Glomerular visceral epithelial cell (primary cell): Measurements from ENCODE around the gene SUV39H1.

Experiments used
- DNase-seq: peaks from one replicate; pipeline ENCODE4 v3.0.0-alpha.2; 2016; ENCODE audit errors: extremely low spot score

SUV39H1 gene

GRCh38 chrX:48714573-48714972 lies 18.0 kb downstream of the SUV39H1 start:
- no peak for DNase-seq

GRCh38 chrX:48715072-48715471 lies 18.5 kb downstream of the SUV39H1 start:
- no peak for DNase-seq

DNA sequence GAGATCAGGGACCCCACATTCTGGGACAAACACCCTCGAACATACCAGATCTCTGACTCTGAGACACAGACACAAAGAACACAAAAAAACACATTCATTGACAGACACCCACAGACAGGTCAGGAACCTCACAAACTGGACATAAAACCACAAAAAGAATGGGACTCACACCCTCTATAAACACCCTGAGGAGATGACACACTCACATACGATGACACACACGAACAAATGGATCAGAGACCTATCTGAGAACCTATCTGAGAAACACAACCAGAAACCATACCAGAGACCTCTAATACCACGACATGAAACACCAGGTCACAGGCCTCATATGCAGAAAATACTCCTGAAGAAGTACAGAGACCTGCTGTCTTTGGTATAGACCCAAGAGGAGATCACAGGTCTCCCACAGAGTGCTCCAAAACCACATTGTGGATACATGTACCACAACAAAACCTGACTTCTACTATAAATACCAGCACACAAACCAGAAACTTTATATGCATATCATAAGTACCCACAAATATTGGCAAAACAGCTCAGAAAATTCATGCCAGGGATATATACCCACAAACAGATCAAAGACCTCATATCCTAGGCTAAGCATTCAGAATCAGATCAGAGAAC lies 19.5 kb downstream of the SUV39H1 start:
- DNase-seq = no peak

GRCh38 chrX:48719958-48720357 lies 23.4 kb downstream of the SUV39H1 start:
- DNase-seq = no peak

GRCh38 chrX:48720577-48721250 lies 24.2 kb downstream of the SUV39H1 start:
- no peak for DNase-seq

- no peak for DNase-seq
These were observed 25.4 kb downstream of the SUV39H1 start for GRCh38 chrX:48721916-48722315.

DNA sequence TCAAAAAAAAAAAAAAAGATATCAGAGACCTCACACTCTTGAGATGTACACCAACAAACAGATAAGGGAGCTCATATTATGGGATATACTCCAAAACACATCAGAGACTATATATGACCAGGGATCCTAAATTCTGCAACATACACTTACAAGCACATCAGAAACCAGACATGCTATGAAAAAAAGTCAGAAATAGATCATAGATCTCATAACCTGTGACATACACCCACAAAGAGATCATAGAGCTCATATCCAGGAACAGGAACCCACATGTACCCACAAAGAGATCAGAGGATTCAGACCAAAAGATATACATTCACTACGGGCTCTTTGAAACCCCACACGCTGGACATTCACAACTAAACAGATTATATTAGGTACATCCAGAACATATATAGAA lies 30.1 kb downstream of the SUV39H1 start:
- DNase-seq = no peak

- DNase-seq = no peak
These were observed 32.1 kb downstream of the SUV39H1 start for GRCh38 chrX:48728653-48729052.

DNA sequence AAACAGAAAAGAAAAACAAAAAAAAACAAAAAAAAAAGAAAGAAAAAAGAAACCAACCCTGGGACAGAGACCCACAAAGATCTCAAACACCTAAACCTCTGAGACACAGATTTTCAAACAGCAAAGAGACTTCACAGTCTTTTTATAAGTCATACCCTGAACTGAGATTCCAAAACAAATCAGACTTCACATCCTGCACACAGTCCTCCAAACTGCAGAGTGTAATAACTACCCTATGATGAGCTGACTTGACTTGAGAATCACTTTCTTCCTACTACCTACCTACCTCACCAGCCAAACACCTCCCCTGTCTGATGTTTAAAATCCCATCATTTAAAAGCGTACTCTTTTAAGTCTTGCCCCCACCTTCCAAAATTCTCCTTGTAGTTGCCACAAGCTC lies 39.8 kb downstream of the SUV39H1 start:
- no peak for DNase-seq

DNA sequence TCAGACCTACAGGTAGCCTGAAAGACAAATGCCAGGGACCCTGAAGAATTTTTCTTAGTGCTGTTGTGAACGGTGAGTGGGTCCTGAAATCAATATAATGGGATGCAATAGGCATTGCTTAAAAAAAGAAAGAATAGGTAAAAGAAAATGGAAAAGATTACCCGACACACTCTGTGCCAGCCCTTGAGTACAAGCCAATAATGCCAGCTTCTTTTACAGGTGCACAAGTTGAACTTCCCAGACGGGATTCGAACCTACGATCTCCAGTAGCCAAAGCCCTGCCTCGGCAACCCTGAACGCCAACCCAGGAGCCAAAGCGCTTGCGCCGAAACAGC lies 40.3 kb downstream of the SUV39H1 start:
- no peak for DNase-seq

DNA sequence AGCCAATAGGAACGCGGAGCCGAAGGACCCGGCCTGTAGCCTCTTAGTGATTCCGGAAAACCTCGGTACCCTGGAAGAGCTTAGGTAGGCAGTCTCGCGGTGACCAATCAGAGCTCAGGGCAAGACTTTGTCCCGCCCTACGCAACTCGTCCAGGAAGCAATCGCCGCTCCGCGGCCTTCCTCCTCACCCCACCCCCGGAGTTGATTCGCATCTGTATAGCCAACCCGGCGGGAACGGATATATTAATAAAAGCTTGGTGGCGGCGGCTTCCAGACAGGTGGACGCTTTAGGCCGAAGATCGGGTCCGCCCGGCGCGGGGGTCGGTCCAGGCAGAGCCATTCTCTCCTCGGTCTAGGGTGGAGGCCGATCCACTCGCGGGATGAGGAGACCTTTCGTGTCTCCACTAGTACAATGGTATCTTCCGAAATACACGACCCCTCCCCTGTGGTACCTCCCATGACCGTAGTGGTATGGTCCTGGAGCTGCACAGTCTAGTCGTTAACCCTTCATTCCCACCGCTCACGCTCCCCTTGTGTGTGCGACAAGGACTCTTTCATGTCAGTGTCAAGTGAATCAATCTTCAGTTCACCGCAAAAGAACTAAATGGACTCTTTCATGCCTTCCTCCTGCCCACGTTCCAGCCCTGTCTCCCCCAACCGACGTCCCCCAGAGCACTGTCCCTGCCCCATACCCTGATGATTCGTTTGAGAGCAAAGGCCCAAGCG lies 40.8 kb downstream of the SUV39H1 start:
- DNase-seq = peak; percentile 97

DNA sequence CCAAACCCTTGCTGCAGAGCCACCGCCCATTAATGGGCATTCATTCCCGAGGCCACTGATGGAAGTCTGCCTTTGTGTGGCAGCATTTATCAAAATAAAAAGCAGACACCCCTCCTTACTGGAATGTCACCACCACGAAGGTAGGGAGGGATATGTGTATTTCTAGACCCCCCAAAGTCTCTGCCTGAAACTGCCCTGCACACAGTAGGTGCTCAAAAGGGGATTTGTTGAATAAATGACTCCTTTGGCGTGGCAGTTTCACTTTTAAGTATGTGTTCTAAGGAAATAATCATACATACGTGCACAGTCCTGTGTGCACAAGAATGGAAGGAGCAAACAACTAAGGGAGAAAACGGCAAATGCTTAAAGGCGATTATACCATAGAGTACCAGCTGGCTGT lies 41.4 kb downstream of the SUV39H1 start:
- DNase-seq = no peak

- no peak for DNase-seq
These were observed 45.3 kb downstream of the SUV39H1 start for GRCh38 chrX:48741834-48742233.

GRCh38 chrX:48745222-48745621 lies 48.7 kb downstream of the SUV39H1 start:
- DNase-seq = no peak

DNA sequence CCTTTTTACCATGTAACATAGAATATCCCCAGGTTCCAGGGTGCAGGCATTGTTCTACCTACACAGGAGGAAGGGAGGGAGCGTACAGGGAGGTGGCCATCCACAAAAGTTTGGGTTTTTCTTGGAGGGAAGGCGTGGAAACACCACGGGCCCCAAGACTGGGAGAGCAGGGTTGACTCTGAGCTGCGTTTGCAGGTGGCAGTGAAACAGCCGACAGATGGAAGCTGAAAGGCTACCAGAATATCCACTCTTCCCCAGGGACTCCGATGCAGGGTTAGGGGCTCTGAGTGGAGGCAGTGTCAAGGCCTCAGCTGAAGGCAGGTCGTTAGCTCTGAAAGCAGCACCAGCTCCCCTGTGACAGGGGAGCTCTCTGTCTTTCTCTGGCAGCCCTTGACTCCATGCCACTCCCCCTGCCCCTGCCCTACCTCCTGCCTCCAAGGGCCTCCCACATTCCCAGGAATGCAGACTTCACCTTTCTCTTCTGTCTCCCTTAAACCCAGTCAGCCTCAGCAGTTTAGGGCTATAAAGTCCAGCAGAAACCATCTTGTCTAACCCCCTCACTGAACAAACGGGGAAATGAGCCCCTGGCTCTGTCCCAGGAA lies 51.0 kb downstream of the SUV39H1 start:
- no peak for DNase-seq

GRCh38 chrX:48749182-48749581 lies 52.6 kb downstream of the SUV39H1 start:
- no peak for DNase-seq

DNA sequence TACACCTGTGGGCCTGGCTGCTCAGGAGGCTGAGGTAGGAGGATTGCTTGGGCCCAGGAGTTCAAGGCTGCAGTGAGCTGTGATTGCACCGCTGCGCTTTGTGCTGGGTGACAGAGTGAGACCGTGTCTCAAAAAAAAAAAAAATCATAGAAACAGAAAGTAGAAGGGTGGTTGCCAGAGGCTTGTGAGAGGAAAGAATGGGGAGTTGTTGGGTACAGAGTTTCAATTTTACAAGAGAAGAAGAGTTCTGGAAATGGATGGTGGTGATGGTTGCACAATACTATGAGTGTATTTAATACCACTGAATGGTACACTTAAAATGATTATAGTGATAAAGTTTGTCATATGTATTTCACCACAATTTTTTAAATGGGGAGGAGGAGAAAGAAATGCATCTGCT lies 54.8 kb downstream of the SUV39H1 start:
- no peak for DNase-seq

DNA sequence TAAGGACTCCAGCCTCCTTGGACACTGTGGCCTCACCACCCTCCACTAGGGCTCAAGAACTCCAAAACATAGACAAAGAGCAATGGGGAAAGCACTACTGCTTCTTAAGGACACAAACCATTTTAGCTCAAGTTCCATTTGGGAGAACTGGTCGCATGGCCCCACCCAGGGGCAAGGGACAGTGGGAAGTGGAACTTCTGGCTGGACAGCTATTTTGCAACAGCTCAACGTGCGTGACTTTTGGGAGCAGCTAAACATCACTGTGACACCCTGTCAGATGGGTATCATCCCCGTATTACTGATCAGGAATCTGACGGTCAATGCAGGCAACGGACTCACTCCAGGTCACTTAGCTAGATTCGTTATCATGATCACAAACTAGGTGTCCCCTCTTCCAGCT lies 56.0 kb downstream of the SUV39H1 start:
- no peak for DNase-seq

DNA sequence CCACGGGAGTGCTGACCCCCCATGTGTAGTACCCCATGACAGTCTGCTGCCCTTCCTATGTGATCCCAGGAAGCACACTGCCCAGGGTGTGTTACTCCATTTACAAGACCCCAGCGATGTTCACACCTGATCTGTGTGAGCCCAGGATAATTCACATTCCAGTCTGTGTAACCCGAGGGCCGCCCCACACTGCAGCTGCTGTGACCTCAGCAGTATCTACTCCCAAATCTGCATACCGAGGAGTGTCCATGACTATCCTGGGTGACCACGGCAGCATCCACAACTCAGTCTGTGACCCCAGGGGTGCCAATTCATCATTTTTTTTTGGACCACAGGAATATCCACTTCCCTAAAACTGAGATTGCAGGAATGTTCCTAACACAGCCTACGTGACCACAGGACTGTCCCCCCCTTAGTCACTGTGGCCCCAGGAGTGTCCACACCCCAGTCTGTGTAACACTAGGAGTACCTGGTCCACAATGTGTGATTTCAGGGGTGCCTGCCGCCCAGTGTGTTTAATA lies 57.2 kb downstream of the SUV39H1 start:
- DNase-seq = no peak

DNA sequence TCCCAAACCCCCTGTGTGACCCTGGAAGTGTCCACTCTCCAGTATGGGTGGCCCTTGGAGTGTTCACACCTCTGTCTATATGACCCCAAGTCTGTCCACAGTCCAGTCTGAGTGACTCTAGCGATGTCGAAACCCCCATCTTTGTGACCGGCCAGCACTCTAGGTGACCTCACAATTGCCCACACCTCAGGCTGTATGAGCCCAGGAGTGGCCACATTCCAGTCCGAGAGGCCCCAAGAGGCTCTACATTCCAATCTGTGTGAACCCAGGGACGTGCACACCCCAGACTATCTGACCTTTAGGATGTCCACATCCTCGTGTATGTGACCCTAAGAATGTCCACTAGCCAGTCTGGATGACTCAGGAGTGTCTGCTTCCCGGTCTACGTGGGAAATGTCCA lies 57.7 kb downstream of the SUV39H1 start:
- DNase-seq = no peak
